ENCODE measurements around the gene PPFIBP1.
"Not testable (repeated sequence)": the region's sequence is repeated elsewhere in the genome, so short reads cannot be mapped to it uniquely, and the experiment has no call there.

Gene PPFIBP1

GRCh38 chr12:27544858-27545257, 20.9 kb downstream of the PPFIBP1 start:
- not testable (repeated sequence) for DNase-seq

- DNase-seq = no peak
Observed at GRCh38 chr12:27545665-27546064, 21.7 kb downstream of the PPFIBP1 start.

GRCh38 chr12:27547592-27547991, 23.6 kb downstream of the PPFIBP1 start:
- no peak for DNase-seq

GRCh38 chr12:27548301-27549199, 24.5 kb downstream of the PPFIBP1 start:
- no peak for DNase-seq

- no peak for DNase-seq
Observed at GRCh38 chr12:27549236-27549800, 25.3 kb downstream of the PPFIBP1 start.

GRCh38 chr12:27549801-27550652, 26.0 kb downstream of the PPFIBP1 start:
- DNase-seq = no peak

GRCh38 chr12:27550653-27550975, 26.6 kb downstream of the PPFIBP1 start:
- DNase-seq = no peak

- no peak for DNase-seq
Observed at GRCh38 chr12:27551172-27551840, 27.3 kb downstream of the PPFIBP1 start.

GRCh38 chr12:27552235-27552634, 28.2 kb downstream of the PPFIBP1 start:
- no peak for DNase-seq

- no peak for DNase-seq
Observed at GRCh38 chr12:27552886-27553560, 29.0 kb downstream of the PPFIBP1 start.

- no peak for DNase-seq
Observed at GRCh38 chr12:27553941-27554340, 29.9 kb downstream of the PPFIBP1 start.

- DNase-seq = no peak
Observed at GRCh38 chr12:27554421-27555186, 30.6 kb downstream of the PPFIBP1 start.

- no peak for DNase-seq
Observed at GRCh38 chr12:27555361-27555760, 31.4 kb downstream of the PPFIBP1 start.

- DNase-seq = no peak
Observed at GRCh38 chr12:27555925-27556778, 32.1 kb downstream of the PPFIBP1 start.

- DNase-seq = no peak
Observed at GRCh38 chr12:27560126-27560525, 36.1 kb downstream of the PPFIBP1 start.

- DNase-seq = no peak
Observed at GRCh38 chr12:27561535-27562350, 37.7 kb downstream of the PPFIBP1 start.

- DNase-seq = no peak
Observed at GRCh38 chr12:27564612-27565213, 40.7 kb downstream of the PPFIBP1 start.

- no peak for DNase-seq
Observed at GRCh38 chr12:27566159-27566558, 42.2 kb downstream of the PPFIBP1 start.

GRCh38 chr12:27566626-27567025, 42.6 kb downstream of the PPFIBP1 start:
- no peak for DNase-seq

Measured in NCI-H2029 (cell line).